ENCODE measurements around the gene MFSD1.
"Not testable (repeated sequence)": the region's sequence is repeated elsewhere in the genome, so short reads cannot be mapped to it uniquely, and the experiment has no call there.

Gene MFSD1

GRCh38 chr3:158781849-158782248 lies 20.0 kb upstream of the MFSD1 start:
- Histone ChIP-seq H3K27ac (ENCODE audit: low read depth, low read length) (no peak overlapping the region), H3K27me3 (ENCODE audit: control insufficient read depth, insufficient read depth, low read length) (no peaks in the 10 kb centered on the region), H3K4me3 (ENCODE audit: low read length) (no peak overlapping the region), H3K9ac (ENCODE audit: low read length) (no peak overlapping the region), H3K36me3 (ENCODE audit: control insufficient read depth, insufficient read depth, low read length) (no peaks in the 10 kb centered on the region), H3K4me1 (ENCODE audit: control insufficient read depth, insufficient read depth, low read length) (peaks cover 8% of the 10 kb centered on the region)

- H3K27ac ChIP-seq (ENCODE audit: low read depth, low read length), result no peak overlapping the region
- H3K9ac ChIP-seq (ENCODE audit: low read length), result no peak overlapping the region
- H3K36me3 ChIP-seq (ENCODE audit: control insufficient read depth, insufficient read depth, low read length), result no peaks in the 10 kb centered on the region
- H3K27me3 ChIP-seq (ENCODE audit: control insufficient read depth, insufficient read depth, low read length), result no peaks in the 10 kb centered on the region
- H3K4me1 ChIP-seq (ENCODE audit: control insufficient read depth, insufficient read depth, low read length), result peaks cover 8% of the 10 kb centered on the region
- H3K4me3 ChIP-seq (ENCODE audit: low read length), result no peak overlapping the region
Observed at GRCh38 chr3:158782283-158782989, 19.4 kb upstream of the MFSD1 start.

GRCh38 chr3:158783051-158783450 lies 18.8 kb upstream of the MFSD1 start:
- Histone ChIP-seq H3K9ac (ENCODE audit: low read length) (no peak overlapping the region), H3K4me3 (ENCODE audit: low read length) (no peak overlapping the region), H3K4me1 (ENCODE audit: control insufficient read depth, insufficient read depth, low read length) (peaks cover 8% of the 10 kb centered on the region), H3K27ac (ENCODE audit: low read depth, low read length) (no peak overlapping the region), H3K27me3 (ENCODE audit: control insufficient read depth, insufficient read depth, low read length) (no peaks in the 10 kb centered on the region), H3K36me3 (ENCODE audit: control insufficient read depth, insufficient read depth, low read length) (no peaks in the 10 kb centered on the region)

- H3K4me3 ChIP-seq (ENCODE audit: low read length), result no peak overlapping the region
- H3K4me1 ChIP-seq (ENCODE audit: control insufficient read depth, insufficient read depth, low read length), result peaks cover 9% of the 10 kb centered on the region
Observed at GRCh38 chr3:158785972-158786371, 15.9 kb upstream of the MFSD1 start.

GRCh38 chr3:158788446-158788845 lies 13.4 kb upstream of the MFSD1 start:
- Histone ChIP-seq H3K9ac (ENCODE audit: low read length) (no peak overlapping the region), H3K4me3 (ENCODE audit: low read length) (no peak overlapping the region), H3K27me3 (ENCODE audit: control insufficient read depth, insufficient read depth, low read length) (no peaks in the 10 kb centered on the region), H3K4me1 (ENCODE audit: control insufficient read depth, insufficient read depth, low read length) (peaks cover 4% of the 10 kb centered on the region), H3K36me3 (ENCODE audit: control insufficient read depth, insufficient read depth, low read length) (no peaks in the 10 kb centered on the region), H3K27ac (ENCODE audit: low read depth, low read length) (no peak overlapping the region)

More at GRCh38 chr3:158785972-158786371, 15.9 kb upstream of the MFSD1 start:
- no peaks in the 10 kb centered on the region for H3K36me3 ChIP-seq (ENCODE audit: control insufficient read depth, insufficient read depth, low read length)
- no peak overlapping the region for H3K9ac ChIP-seq (ENCODE audit: low read length)
- H3K27ac ChIP-seq (ENCODE audit: low read depth, low read length), result no peak overlapping the region
- H3K27me3 ChIP-seq (ENCODE audit: control insufficient read depth, insufficient read depth, low read length), result no peaks in the 10 kb centered on the region

GRCh38 chr3:158789592-158789991 lies 12.3 kb upstream of the MFSD1 start:
- Histone ChIP-seq H3K27ac (ENCODE audit: low read depth, low read length) (no peak overlapping the region), H3K36me3 (ENCODE audit: control insufficient read depth, insufficient read depth, low read length) (no peaks in the 10 kb centered on the region), H3K27me3 (ENCODE audit: control insufficient read depth, insufficient read depth, low read length) (no peaks in the 10 kb centered on the region), H3K9ac (ENCODE audit: low read length) (no peak overlapping the region), H3K4me3 (ENCODE audit: low read length) (no peak overlapping the region), H3K4me1 (ENCODE audit: control insufficient read depth, insufficient read depth, low read length) (peaks cover 2% of the 10 kb centered on the region)

GRCh38 chr3:158790901-158791589 lies 10.8 kb upstream of the MFSD1 start:
- Histone ChIP-seq H3K27ac (ENCODE audit: low read depth, low read length) (no peak overlapping the region), H3K4me1 (ENCODE audit: control insufficient read depth, insufficient read depth, low read length) (peaks cover 2% of the 10 kb centered on the region), H3K36me3 (ENCODE audit: control insufficient read depth, insufficient read depth, low read length) (no peaks in the 10 kb centered on the region), H3K4me3 (ENCODE audit: low read length) (no peak overlapping the region), H3K9ac (ENCODE audit: low read length) (no peak overlapping the region), H3K27me3 (ENCODE audit: control insufficient read depth, insufficient read depth, low read length) (no peaks in the 10 kb centered on the region)

- not testable (repeated sequence) for H3K36me3 ChIP-seq (ENCODE audit: control insufficient read depth, insufficient read depth, low read length); H3K27me3 ChIP-seq (ENCODE audit: control insufficient read depth, insufficient read depth, low read length); H3K4me3 ChIP-seq (ENCODE audit: low read length); H3K27ac ChIP-seq (ENCODE audit: low read depth, low read length); H3K9ac ChIP-seq (ENCODE audit: low read length); H3K4me1 ChIP-seq (ENCODE audit: control insufficient read depth, insufficient read depth, low read length)
Observed at GRCh38 chr3:158791590-158791920, 10.3 kb upstream of the MFSD1 start.

- Histone ChIP-seq H3K4me1 (ENCODE audit: control insufficient read depth, insufficient read depth, low read length) (peaks cover 2% of the 10 kb centered on the region), H3K36me3 (ENCODE audit: control insufficient read depth, insufficient read depth, low read length) (no peaks in the 10 kb centered on the region), H3K4me3 (ENCODE audit: low read length) (no peak overlapping the region), H3K9ac (ENCODE audit: low read length) (no peak overlapping the region), H3K27me3 (ENCODE audit: control insufficient read depth, insufficient read depth, low read length) (no peaks in the 10 kb centered on the region), H3K27ac (ENCODE audit: low read depth, low read length) (no peak overlapping the region)
Observed at GRCh38 chr3:158792709-158793108, 9.1 kb upstream of the MFSD1 start.

- Histone ChIP-seq H3K36me3 (ENCODE audit: control insufficient read depth, insufficient read depth, low read length) (no peaks in the 10 kb centered on the region), H3K27me3 (ENCODE audit: control insufficient read depth, insufficient read depth, low read length) (no peaks in the 10 kb centered on the region), H3K4me1 (ENCODE audit: control insufficient read depth, insufficient read depth, low read length) (peaks cover 2% of the 10 kb centered on the region), H3K9ac (ENCODE audit: low read length) (no peak overlapping the region), H3K4me3 (ENCODE audit: low read length) (no peak overlapping the region), H3K27ac (ENCODE audit: low read depth, low read length) (no peak overlapping the region)
Observed at GRCh38 chr3:158794206-158794605, 7.6 kb upstream of the MFSD1 start.

- H3K36me3 ChIP-seq (ENCODE audit: control insufficient read depth, insufficient read depth, low read length), result no peaks in the 10 kb centered on the region
- H3K27ac ChIP-seq (ENCODE audit: low read depth, low read length), result no peak overlapping the region
- no peaks in the 10 kb centered on the region for H3K27me3 ChIP-seq (ENCODE audit: control insufficient read depth, insufficient read depth, low read length)
- H3K4me1 ChIP-seq (ENCODE audit: control insufficient read depth, insufficient read depth, low read length), result peaks cover 2% of the 10 kb centered on the region
- H3K4me3 ChIP-seq (ENCODE audit: low read length), result no peak overlapping the region
- H3K9ac ChIP-seq (ENCODE audit: low read length), result no peak overlapping the region
Observed at GRCh38 chr3:158794936-158795518, 6.8 kb upstream of the MFSD1 start.

GRCh38 chr3:158801201-158801600 lies 653 bp upstream of the MFSD1 start:
- peak overlapping the region; percentile 42 for H3K9ac ChIP-seq (ENCODE audit: low read length)
- no peaks in the 10 kb centered on the region for H3K27me3 ChIP-seq (ENCODE audit: control insufficient read depth, insufficient read depth, low read length)
- H3K36me3 ChIP-seq (ENCODE audit: control insufficient read depth, insufficient read depth, low read length), result no peaks in the 10 kb centered on the region
- H3K4me1 ChIP-seq (ENCODE audit: control insufficient read depth, insufficient read depth, low read length), result peaks cover 4% of the 10 kb centered on the region
- peak overlapping the region; percentile 95 for H3K4me3 ChIP-seq (ENCODE audit: low read length)
- peak overlapping the region; percentile 85 for H3K27ac ChIP-seq (ENCODE audit: low read depth, low read length)

Measured in rectal smooth muscle tissue (tissue), 1 donor.